SU-DHL-6 (cell line): ENCODE measurements around the gene FN1.

ENCODE experiments used
- CTCF ChIP-seq: fragments of 200-600 bp; sonication (generic); IDR thresholded peaks from one replicate; pipeline ENCODE4 v1.5.1; 2017; ENCODE audit warnings: antibody characterized with exemption, mild to moderate bottlenecking, low read length, moderate library complexity; ENCODE audit not compliant: insufficient read depth, poor library complexity, severe bottlenecking
- EZH2phosphoT487 ChIP-seq: fragments of 200-600 bp; sonication (generic), shearing (Covaris generic); conservative IDR thresholded peaks from 2 replicates; pipeline ENCODE4 v1.6.1; 2018; ENCODE audit warnings: mild to moderate bottlenecking, antibody characterized with exemption, low read length, moderate library complexity, mixed read lengths

GRCh38 chr2:215382480-215382879 lies 53.4 kb downstream of the FN1 start:
- TF ChIP-seq CTCF (no peak), EZH2phosphoT487 (no peak)
